Stimulated activated CD8-positive, alpha-beta memory T cell treated with anti-CD3 and anti-CD28 coated beads, Interleukin-4, amount 100 ng/mL, for 4 hours (primary cell): ENCODE measurements around the gene UGT1A9.
"Not testable (repeated sequence)": the region's sequence is repeated elsewhere in the genome, so short reads cannot be mapped to it uniquely, and the experiment has no call there.

Source experiments
- DNase-seq, 2 donors: peaks; one replicate each; pipeline ENCODE4 v3.0.0-alpha.2; 2020; ENCODE audit warnings: low read depth in 2 of 2, low spot score in 1 of 2

UGT1A9 gene

DNA sequence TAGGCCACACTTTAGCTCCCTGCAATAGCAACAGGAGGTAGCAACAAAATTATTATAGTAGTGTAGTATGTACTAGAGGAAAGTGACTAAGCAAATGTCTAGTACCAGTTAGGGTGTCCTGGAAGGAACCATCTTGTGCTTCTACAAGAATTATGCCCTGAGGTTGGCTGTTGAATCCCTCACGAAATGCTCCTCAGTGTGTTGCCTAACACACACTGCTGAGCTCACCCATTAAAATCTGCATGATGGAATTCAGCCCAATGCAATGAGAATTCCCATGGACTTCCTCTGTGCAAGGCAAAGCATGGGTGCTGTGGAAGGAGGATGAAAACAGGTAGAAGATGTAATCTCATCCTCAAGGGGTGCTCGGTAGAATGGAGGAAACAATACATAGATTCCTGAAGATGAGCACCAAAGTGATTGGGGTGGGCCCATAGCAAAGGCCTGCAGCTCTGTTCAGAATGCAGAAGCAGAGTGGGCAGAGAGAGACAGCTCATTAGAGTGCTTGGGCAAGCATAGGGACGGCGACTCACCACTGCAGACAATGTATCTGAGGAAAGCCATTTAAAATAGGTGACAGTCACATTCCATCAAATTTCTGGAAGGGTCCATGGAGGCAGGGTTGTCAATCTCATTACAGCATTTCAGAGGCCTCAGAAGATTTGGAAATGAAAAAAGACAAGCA lies 8.8 kb downstream of the UGT1A9 start:
- DNase-seq, result no peak

DNA sequence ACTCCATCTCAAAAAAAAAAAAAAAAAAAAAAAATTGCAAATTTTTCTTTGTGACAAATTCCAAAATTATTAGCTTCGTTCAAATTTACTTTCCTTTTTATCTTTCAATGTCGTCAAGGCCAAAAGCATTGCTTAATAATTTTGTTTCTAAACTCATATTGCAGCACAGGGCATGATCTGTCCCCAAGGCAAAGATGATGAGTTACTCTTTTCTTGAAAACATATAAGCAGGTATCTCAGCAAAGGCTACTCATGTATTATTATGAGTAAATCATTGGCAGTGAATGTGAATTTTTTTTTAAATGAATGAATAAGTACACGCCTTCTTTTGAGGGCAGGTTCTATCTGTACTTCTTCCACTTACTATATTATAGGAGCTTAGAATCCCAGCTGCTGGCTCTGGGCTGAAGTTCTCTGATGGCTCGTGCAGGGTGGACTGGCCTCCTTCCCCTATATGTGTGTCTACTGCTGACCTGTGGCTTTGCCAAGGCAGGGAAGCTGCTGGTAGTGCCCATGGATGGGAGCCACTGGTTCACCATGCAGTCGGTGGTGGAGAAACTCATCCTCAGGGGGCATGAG lies 9.9 kb downstream of the UGT1A9 start, which contains the start of gene UGT1A7:
UGT1A7 (plus strand) TSS at position 381 of the 579 bp plus-strand sequence; CDS start at position 418, 37 bp downstream.
- DNase-seq, result no peak

DNA sequence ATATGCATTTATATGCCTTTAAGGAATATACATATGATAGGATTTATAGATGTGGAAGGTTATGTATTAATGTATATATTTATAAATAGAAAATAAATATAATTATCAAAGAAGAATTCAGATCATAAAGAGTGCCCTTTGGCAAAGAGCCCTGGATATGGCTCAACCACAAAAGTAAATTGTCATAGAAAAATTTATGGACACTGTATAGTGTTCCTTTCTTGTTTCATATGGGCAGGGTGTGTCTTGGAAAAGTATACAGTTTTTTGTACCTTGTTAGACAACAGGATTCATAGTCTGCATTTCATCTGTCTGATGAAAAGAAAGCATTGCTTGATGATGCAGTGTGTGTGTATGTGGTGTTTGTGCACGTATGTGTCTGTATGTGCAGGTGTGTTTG lies 12.9 kb downstream of the UGT1A9 start:
- DNase-seq, result no peak

- DNase-seq, result no peak
Observed at GRCh38 chr2:233686928-233687327, 15.2 kb downstream of the UGT1A9 start.

DNA sequence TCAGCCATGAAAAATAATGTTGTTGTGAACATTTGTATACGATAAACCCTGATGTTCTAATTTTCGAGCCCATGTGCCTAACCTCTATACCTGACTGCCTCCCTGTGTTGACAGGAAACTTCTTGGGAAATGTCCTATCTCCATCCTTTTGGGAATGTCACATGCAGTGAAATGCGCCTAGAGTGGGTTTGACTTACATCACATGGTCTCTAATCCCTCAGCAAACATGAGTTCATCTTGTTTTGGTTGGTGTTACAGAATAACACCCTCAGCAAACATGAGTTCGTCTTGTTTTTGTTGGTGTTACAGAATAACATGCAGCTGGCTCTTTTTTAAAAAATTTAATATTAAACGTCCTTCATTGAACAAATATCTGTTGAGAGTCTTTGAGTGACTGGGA lies 16.6 kb downstream of the UGT1A9 start:
- DNase-seq, result no peak

DNA sequence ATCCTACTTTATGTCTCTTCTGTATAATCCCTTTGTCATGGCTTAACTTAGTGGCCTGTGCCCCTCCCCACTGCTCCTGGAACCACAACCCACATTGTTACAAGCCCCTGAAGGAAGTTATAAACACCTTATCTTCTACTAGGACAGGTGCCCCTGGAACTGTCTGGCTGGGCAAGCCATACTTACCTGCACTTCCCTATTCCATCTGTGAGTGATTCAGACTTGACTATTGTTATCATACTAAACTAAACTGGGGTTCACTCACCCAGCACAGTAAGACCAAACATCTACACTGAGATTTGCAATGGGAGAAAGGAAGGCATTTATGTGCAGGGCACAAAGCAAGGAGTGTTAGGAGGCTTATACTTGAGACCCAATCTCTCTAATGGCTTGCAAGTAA lies 17.3 kb downstream of the UGT1A9 start:
- no peak for DNase-seq

DNA sequence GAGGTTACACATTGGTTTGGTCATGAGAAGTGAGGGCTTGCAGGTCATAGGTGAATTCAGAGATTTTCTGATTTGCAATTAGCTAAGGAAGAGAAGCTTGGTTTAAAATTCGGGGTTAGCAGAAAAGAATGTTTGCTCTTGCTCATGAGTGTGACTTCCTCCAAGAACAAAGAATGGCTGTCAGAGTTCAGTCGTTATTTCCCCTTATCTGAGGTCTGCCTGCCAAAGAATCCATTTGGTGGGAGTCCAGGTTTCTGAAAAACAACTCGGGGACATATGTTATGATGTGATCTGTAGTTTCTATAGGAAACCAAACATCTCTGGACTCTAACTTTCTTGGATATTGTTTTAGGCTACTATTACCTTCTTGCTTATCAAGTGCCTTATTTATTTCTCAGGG lies 17.8 kb downstream of the UGT1A9 start:
- no peak for DNase-seq

- no peak for DNase-seq
Observed at GRCh38 chr2:233690444-233690843, 18.7 kb downstream of the UGT1A9 start.

DNA sequence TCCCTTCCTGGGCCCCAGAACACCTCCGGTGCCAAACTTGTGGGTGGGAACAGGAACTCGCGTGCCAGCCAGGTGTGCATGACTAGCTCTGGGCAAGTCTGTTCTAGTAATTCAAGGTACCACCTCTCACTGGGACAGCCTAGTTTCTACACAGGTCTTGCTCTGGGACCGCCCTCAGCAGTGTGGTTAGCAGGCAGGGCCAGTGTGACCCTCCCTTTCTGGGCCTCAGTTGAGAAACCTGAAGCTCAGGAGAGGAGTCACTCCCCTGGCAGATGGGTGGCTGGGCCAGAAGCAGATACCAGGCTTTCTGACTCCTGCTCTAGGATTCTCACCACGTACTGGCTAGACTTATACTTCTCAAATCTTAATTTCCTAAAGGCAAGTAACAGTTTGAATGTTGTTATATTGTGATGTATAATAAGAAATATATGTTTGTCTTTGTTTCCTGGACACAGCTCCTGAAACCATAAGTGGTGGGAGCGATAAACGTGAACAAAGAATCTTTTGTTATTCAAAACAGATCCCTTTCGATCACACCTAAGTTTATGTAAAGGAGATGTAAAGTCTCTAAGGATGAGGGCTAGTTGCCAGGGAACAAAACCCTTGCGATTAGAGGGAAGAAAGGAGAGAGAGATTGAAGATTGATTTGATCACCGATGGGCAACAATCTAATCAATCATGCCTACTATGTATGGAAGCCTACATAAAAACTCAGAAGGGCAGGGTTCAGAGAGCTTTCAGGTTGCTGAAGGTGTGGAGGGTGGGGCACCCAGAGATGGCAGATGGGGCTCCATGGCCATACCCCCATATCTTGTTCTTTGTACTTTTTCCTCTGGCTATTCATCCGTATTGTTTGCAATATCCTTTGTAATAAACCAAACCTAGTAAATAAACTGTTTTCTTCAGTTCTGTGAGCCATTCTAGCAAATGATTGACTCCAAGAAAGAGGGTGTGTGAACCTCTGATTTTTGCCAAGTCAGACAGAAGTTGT lies 20.0 kb downstream of the UGT1A9 start:
- DNase-seq, result no peak

- no peak for DNase-seq
Observed at GRCh38 chr2:233692648-233693047, 20.9 kb downstream of the UGT1A9 start, which contains the start of gene UGT1A6. Gene UGT1A6, plus strand, starts transcription at chr2:233692890. Its CDS starts 115 bp downstream, at chr2:233693005.

DNA sequence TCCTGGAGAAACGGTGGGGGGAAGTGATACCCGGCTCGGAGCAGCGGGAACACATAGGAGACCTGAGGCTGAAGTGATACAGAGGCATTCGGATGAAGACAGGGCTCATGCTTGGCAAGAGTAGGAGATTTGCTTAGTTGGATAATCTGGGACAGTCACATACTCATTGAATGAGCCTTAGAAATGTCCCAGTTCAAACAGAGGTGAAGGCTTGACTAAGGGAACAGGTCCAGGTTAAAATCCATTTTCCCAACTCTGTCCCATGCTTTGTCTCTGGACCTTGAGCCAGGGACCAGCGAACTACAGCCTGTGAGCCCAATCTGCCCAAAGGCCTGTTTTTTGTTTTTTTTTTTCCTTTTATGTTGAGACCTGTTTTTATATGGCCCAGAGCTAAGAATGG lies 22.3 kb downstream of the UGT1A9 start:
- DNase-seq, result no peak

- no peak for DNase-seq
Observed at GRCh38 chr2:233698740-233699139, 27.0 kb downstream of the UGT1A9 start.

DNA sequence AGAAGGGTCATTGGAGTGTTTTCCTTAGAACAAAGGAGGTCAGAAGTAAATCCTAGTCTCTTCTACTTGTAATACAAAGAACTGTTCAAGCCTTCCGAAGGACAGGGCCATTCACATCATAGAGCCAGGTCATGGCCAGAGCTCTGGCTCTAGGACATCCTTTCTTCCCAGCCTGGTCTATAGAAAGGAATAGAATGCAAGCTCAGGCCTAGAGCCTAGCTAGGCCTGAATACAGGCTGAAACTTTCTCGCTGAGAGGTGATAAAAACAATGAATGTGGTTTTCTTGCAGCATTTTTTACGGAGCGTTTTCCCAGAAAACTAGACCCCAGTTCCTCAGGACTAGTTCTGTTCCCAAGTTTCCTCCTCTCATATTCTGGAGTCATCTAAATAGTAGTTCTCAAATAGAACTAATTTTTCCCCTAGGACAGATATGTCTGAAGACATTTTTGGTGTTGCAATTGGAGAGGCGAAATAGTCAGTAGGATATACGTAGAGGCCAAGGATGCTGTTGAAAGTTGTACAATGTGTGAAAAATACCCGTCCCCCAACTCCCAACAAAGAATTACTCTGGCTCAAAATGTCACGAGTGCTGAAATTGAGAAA lies 27.8 kb downstream of the UGT1A9 start:
- no peak for DNase-seq

DNA sequence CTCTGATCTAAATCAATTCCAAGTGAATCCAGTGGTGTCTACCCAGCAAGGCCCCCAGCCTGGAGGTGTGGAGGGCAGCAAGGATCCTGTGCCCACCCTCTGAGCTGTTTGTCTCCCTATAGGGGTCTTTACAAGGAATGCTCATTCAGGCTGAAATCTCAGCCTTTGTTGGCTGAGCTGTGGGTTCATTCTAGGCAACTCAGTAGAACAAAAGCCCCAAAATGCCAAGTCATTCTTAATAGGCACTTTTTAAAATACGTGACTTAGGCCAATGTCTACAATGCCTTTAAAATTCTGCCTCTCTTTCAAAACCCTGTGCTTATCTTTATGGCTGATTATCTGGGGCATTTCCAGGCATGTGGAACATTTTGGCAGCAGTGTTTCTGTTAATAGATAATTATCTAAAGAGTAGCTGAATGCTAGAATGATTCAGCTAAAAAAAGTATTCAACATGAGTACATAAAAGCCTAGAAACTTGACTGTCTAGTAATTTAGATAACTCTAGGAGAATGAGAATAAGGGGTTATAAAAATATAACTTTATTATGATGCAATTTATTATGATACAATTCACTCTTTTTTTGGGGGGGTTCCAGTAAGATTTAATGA lies 28.4 kb downstream of the UGT1A9 start:
- no peak for DNase-seq

DNA sequence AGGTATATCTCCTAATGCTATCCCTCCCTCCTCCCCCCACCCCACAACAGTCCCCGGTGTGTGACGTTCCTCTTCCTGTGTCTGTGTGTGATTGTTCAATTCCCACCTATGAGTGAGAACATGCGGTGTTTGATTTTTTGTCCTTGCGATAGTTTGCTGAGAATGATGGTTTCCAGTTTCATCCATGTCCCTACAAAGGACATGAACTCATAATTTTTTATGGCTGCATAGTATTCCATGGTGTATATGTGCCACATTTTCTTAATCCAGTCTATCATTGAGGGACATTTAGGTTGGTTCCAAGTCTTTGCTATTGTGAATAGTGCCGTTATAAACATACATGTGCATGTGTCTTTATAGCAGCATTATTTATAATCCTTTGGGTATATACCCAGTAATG lies 29.1 kb downstream of the UGT1A9 start:
- DNase-seq, result not testable (repeated sequence)

DNA sequence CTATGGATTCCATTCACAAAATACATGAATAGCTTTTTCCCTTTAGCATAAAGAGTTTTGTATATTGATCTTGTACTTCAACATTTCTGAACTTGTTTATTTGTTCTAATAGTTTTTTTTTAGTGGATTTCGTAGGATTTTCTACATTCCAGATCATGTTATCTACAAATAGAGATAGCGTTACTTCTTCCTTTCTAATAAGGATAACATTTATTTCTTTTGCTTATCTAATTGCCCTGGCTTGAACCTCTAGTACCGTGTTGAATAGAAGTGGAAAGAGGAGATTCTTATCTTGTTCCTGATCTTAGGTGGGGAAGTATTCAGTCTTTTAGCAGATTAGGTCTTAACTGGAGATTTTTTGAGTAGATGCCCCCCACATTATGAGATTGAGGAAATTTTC lies 30.5 kb downstream of the UGT1A9 start:
- DNase-seq, result no peak

DNA sequence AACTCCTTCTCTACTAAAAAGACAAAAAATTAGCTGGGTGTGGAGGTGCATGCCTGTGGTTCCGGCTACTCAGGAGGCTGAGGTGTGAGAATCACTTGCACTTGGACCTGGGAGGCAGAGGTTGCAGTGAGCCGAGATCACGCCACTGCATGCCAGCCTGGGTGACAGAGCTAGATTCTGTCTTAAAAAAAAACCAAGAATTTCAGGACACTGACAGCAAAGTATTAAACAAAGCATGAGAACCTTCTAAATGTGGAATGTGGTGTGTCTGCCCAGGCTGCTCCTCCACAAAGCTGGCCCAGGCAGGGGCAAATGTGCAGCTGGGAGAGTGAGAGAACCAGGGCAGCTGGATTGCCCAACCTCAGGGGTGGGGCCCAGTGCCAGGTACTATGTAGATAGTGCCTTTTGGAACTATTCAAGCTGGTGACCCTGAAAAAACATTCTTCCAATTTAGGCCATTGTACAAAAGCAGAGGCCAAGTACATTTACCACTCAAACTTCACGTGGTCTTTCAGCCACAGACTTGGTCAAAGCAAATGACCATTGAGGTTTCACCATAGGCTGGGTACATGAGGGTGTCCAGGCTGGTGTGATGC lies 34.3 kb downstream of the UGT1A9 start:
- no peak for DNase-seq

- no peak for DNase-seq
Observed at GRCh38 chr2:233706720-233707119, 35.0 kb downstream of the UGT1A9 start.

DNA sequence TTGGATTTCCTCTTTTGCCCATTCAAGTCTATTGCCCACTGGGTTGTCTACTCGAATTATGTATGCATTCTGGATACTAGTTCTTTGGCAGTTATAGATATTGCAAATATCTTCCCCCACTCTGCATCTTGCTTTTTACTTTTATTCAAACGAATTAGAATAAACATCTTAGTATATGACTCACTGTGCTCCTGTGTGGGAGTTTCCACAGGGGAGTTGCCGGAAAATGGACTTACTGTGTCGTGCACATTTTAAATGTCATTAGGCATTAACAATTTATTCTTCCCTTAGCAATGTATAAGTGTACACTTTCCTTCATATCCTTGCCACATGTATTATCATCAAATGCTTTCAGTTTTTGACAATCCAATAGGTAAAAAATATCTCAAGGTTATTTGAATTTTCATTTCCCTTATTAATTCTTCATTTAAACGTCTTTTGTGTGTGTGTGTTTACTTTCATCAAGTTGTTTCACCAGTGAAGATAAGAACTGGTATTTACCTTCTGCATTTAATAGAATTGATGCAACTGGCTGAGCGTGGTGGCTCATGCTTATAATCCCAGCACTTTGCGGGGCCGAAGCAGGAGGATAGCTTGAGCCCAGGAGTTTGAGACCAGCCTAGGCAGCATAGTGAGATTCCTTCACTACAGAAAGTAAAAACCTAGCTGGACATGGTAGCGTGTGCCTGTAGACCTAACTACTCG lies 36.4 kb downstream of the UGT1A9 start:
- no peak for DNase-seq

GRCh38 chr2:233708942-233709341 lies 37.2 kb downstream of the UGT1A9 start:
- DNase-seq, result no peak
